H9 (cell line): ENCODE results near the gene HYAL3. TPM values are rescaled to one million over a fixed set of nuclear protein-coding genes. Genes with fewer than 3 reads are reported as not detected.

Experiments
- DNase-seq: peaks from one replicate; pipeline ENCODE4 v3.0.0-alpha.2; 2017
- H2AFZ ChIP-seq: one replicate; pipeline ENCODE4 v1.6.1; 2013; ENCODE audit warnings: mild to moderate bottlenecking, low read length, control low read depth, moderate library complexity
- H2AK5ac ChIP-seq: 2 replicates; pipeline ENCODE4 v1.6.1; 2013; ENCODE audit warnings: low read length, control low read depth, mixed read lengths; ENCODE audit not compliant: insufficient read length
- H2BK120ac ChIP-seq: one replicate; pipeline ENCODE4 v1.6.1; 2013; ENCODE audit warnings: low read depth, mild to moderate bottlenecking, low read length, control low read depth, inconsistent platforms; ENCODE audit not compliant: poor library complexity, severe bottlenecking
- H2BK12ac ChIP-seq: 2 replicates; pipeline ENCODE4 v1.6.1; 2013; ENCODE audit warnings: low read length, control low read depth, mixed read lengths, low read depth; ENCODE audit not compliant: insufficient read length
- H2BK15ac ChIP-seq: 2 replicates; pipeline ENCODE4 v1.6.1; 2013; ENCODE audit warnings: low read depth, low read length, control low read depth
- H2BK20ac ChIP-seq: one replicate; pipeline ENCODE4 v1.6.1; 2013; ENCODE audit warnings: low read depth, mild to moderate bottlenecking, low read length, control low read depth, inconsistent platforms; ENCODE audit not compliant: poor library complexity, severe bottlenecking
- H2BK5ac ChIP-seq: 2 replicates; pipeline ENCODE4 v1.6.1; 2013; ENCODE audit warnings: low read length, control low read depth, mixed read lengths; ENCODE audit not compliant: insufficient read length
- H3K14ac ChIP-seq: 2 replicates; pipeline ENCODE4 v1.6.1; 2013; ENCODE audit warnings: low read length, control low read depth; ENCODE audit not compliant: insufficient read depth
- H3K18ac ChIP-seq: 2 replicates; pipeline ENCODE4 v1.6.1; 2013; ENCODE audit warnings: low read depth, mild to moderate bottlenecking, mixed read lengths, low read length, control low read depth; ENCODE audit not compliant: insufficient read length
- H3K23ac ChIP-seq: 2 replicates; pipeline ENCODE4 v1.6.1; 2013; ENCODE audit warnings: low read length, control low read depth, mixed read lengths, low read depth; ENCODE audit not compliant: insufficient read length
- H3K23me2 ChIP-seq: 2 replicates; pipeline ENCODE4 v1.6.1; 2013; ENCODE audit warnings: low read depth, mild to moderate bottlenecking, mixed read lengths, low read length, control low read depth; ENCODE audit not compliant: insufficient read length, poor library complexity, severe bottlenecking
- H3K27ac ChIP-seq: 2 replicates; pipeline ENCODE4 v1.5.1; 2013; ENCODE audit warnings: low read length, control low read depth, mixed read lengths, low read depth; ENCODE audit not compliant: insufficient read length
- H3K27me3 ChIP-seq: 2 replicates; pipeline ENCODE4 v1.6.1; 2013; ENCODE audit warnings: low read length, control low read depth, inconsistent platforms; ENCODE audit not compliant: insufficient read depth
- H3K4ac ChIP-seq: 2 replicates; pipeline ENCODE4 v1.6.1; 2013; ENCODE audit warnings: low read depth, mild to moderate bottlenecking, control low read depth, inconsistent platforms, low read length, moderate library complexity
- H3K4me1 ChIP-seq: 2 replicates; pipeline ENCODE4 v1.6.1; 2013; ENCODE audit warnings: low read length, control low read depth, inconsistent platforms; ENCODE audit not compliant: insufficient read depth
- H3K4me2 ChIP-seq: 2 replicates; pipeline ENCODE4 v1.6.1; 2013; ENCODE audit warnings: low read length, control low read depth, mixed read lengths; ENCODE audit not compliant: insufficient read length, insufficient read depth
- H3K56ac ChIP-seq: 2 replicates; pipeline ENCODE4 v1.6.1; 2013; ENCODE audit warnings: low read depth, mild to moderate bottlenecking, mixed read lengths, low read length, control low read depth; ENCODE audit not compliant: insufficient read length
- H3K79me1 ChIP-seq: 2 replicates; pipeline ENCODE4 v1.6.1; 2013; ENCODE audit warnings: low read depth, mild to moderate bottlenecking, moderate library complexity, low read length, control low read depth, inconsistent platforms; ENCODE audit not compliant: insufficient read depth, poor library complexity, severe bottlenecking
- H3K79me2 ChIP-seq: 2 replicates; pipeline ENCODE4 v1.6.1; 2013; ENCODE audit warnings: low read length, control low read depth, inconsistent platforms; ENCODE audit not compliant: insufficient read depth
- H3K9ac ChIP-seq: 2 replicates; pipeline ENCODE4 v1.6.1; 2013; ENCODE audit warnings: low read length, control low read depth, mixed read lengths; ENCODE audit not compliant: insufficient read length; ENCODE audit errors: extremely low read depth
- H3K9me3 ChIP-seq: one replicate; pipeline ENCODE4 v1.6.1; 2013; ENCODE audit warnings: low read depth, low read length, inconsistent platforms; ENCODE audit not compliant: control insufficient read depth
- H3T11ph ChIP-seq: one replicate; pipeline ENCODE4 v1.6.1; 2013; ENCODE audit warnings: mild to moderate bottlenecking, low read length, control low read depth, inconsistent platforms
- H4K20me1 ChIP-seq: one replicate; pipeline ENCODE4 v1.6.1; 2013; ENCODE audit not compliant: control insufficient read depth, insufficient read length, insufficient read depth
- H4K5ac ChIP-seq: 2 replicates; pipeline ENCODE4 v1.6.1; 2013; ENCODE audit warnings: low read depth, mild to moderate bottlenecking, mixed read lengths, low read length, control low read depth; ENCODE audit not compliant: insufficient read length
- H4K8ac ChIP-seq: replicated peaks from 2 replicates; pipeline ENCODE4 v1.6.1; 2013; ENCODE audit warnings: low read length, control low read depth, mixed read lengths, low read depth; ENCODE audit not compliant: insufficient read length
- H4K91ac ChIP-seq: 2 replicates; pipeline ENCODE4 v1.6.1; 2013; ENCODE audit warnings: low read depth, mild to moderate bottlenecking, moderate library complexity, mixed read lengths, low read length, control low read depth; ENCODE audit not compliant: insufficient read length
- H3K27ac Mint-ChIP-seq, 3 experiments: 2 replicates in 2 of 3; 3 replicates in 1 of 3; pipeline ENCODE4 v1.8.0; 2020 to 2021; ENCODE audit warnings: mixed read lengths in 3 of 3, mild to moderate bottlenecking in 1 of 3, moderate library complexity in 1 of 3
- H3K27me3 Mint-ChIP-seq: 2 replicates; pipeline ENCODE4 v1.8.0; 2021; ENCODE audit warnings: low read depth, mild to moderate bottlenecking, moderate library complexity, mixed read lengths
- H3K36me3 Mint-ChIP-seq, 3 experiments: 2 replicates in 2 of 3; 3 replicates in 1 of 3; pipeline ENCODE4 v1.8.0; 2020 to 2021; ENCODE audit warnings: low read depth in 3 of 3, mixed read lengths in 3 of 3; ENCODE audit not compliant: insufficient read depth in 1 of 3
- H3K4me1 Mint-ChIP-seq, 2 experiments: 2 replicates each; pipeline ENCODE4 v1.8.0; 2020; ENCODE audit warnings: mixed read lengths in 2 of 2
- H3K4me3 Mint-ChIP-seq, 2 experiments: 2 replicates in 1 of 2; 3 replicates in 1 of 2; pipeline ENCODE4 v1.8.0; 2020 to 2021; ENCODE audit warnings: mild to moderate bottlenecking in 2 of 2, mixed read lengths in 2 of 2, moderate library complexity in 1 of 2
- H3K9me3 Mint-ChIP-seq, 2 experiments: 2 replicates in 1 of 2; 3 replicates in 1 of 2; pipeline ENCODE4 v1.8.0; 2020; ENCODE audit warnings: mild to moderate bottlenecking in 2 of 2, mixed read lengths in 2 of 2, moderate library complexity in 1 of 2
- WGBS: extraction: QIAGEN DNeasy Blood & Tissue Kit; methylation state at CpG from one replicate; pipeline ENCODE4 v1.1.7; 2013; ENCODE audit warnings: missing lambda C conversion rate, low lambda C conversion rate, mixed read lengths; ENCODE audit not compliant: insufficient read length; ENCODE audit errors: extremely low coverage; 5-methylcytosine and 5-hydroxymethylcytosine counted together
- total RNA-seq: library from RNA; stranded (reverse); gene quantifications from 2 replicates; pipeline ENCODE4 v1.2.1, GENCODE V29; 2021
- TF ChIP-seq, protein P1 (sequence below): fragments of 200-600 bp; sonication (generic); conservative IDR thresholded peaks from 3 replicates; pipeline ENCODE4 v1.8.0; 2021; ENCODE audit warnings: antibody characterized with exemption, mild to moderate bottlenecking

The HYAL3 gene
- total RNA-seq, 1 experiment from 2014 or later = 3.1 TPM

GRCh38 chr3:50296721-50297383, 2.4 kb downstream of the HYAL3 start:
- H3K23ac ChIP-seq = no peak overlapping the region
- TF ChIP-seq, protein P1, sequence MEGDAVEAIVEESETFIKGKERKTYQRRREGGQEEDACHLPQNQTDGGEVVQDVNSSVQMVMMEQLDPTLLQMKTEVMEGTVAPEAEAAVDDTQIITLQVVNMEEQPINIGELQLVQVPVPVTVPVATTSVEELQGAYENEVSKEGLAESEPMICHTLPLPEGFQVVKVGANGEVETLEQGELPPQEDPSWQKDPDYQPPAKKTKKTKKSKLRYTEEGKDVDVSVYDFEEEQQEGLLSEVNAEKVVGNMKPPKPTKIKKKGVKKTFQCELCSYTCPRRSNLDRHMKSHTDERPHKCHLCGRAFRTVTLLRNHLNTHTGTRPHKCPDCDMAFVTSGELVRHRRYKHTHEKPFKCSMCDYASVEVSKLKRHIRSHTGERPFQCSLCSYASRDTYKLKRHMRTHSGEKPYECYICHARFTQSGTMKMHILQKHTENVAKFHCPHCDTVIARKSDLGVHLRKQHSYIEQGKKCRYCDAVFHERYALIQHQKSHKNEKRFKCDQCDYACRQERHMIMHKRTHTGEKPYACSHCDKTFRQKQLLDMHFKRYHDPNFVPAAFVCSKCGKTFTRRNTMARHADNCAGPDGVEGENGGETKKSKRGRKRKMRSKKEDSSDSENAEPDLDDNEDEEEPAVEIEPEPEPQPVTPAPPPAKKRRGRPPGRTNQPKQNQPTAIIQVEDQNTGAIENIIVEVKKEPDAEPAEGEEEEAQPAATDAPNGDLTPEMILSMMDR = no peak
- Mint-ChIP-seq H3K27me3 (no peaks in the 10 kb centered on the region), H3K27ac (no peak overlapping the region), H3K9me3 (no peaks in the 10 kb centered on the region; a peak in 1 of 5 replicates), H3K4me3 (no peak overlapping the region), H3K36me3 (peaks cover 0 to 8% (median 1%) of the 10 kb centered on the region in 3 experiments; a peak in 1 of 7 replicates), H3K4me1 (peaks cover 22 to 23% of the 10 kb centered on the region in 2 experiments)
- no peaks in the 10 kb centered on the region for H4K20me1 ChIP-seq
- H4K8ac ChIP-seq = no peak overlapping the region
- H4K5ac ChIP-seq = no peak overlapping the region
- H3K27ac ChIP-seq = no peak overlapping the region
- H3K23me2 ChIP-seq = peaks cover 6% of the 10 kb centered on the region
- H2BK20ac ChIP-seq = no peak overlapping the region
- no peak overlapping the region for H2BK12ac ChIP-seq
- no peak overlapping the region for H3K4ac ChIP-seq
- no peak overlapping the region for H3K14ac ChIP-seq
- H3K79me1 ChIP-seq = no peaks in the 10 kb centered on the region
- H3K9ac ChIP-seq = no peak overlapping the region
- no peaks in the 10 kb centered on the region; the same call in 1 of the 2 replicates for H3K79me2 ChIP-seq
- no peaks in the 10 kb centered on the region for H3K9me3 ChIP-seq
- H2BK120ac ChIP-seq = no peak overlapping the region
- H3K56ac ChIP-seq = no peak overlapping the region
- H3K4me1 ChIP-seq = no peaks in the 10 kb centered on the region
- no CpG with 5 or more reads among the region's 18 CpGs for WGBS
- no peak overlapping the region for H4K91ac ChIP-seq
- H3T11ph ChIP-seq = no peak overlapping the region
- H2BK5ac ChIP-seq = no peak overlapping the region
- H2BK15ac ChIP-seq = no peak overlapping the region
- H3K18ac ChIP-seq = no peak overlapping the region
- no peak for DNase-seq
- no peaks in the 10 kb centered on the region for H3K27me3 ChIP-seq
- no peak overlapping the region for H2AK5ac ChIP-seq
- H2AFZ ChIP-seq = no peak overlapping the region
- no peak overlapping the region for H3K4me2 ChIP-seq
